HepG2 (cell line): Measurements from ENCODE around the gene TFAP2A. TPM values are rescaled to one million over a fixed set of nuclear protein-coding genes. Genes with fewer than 3 reads are reported as not detected.

Experiments
- ATAC-seq: fragments of 200-7000 bp; cut with Tn5 transposase; 3 replicates; pipeline ENCODE4 v1.9.1; 2020; ENCODE audit warnings: mild to moderate bottlenecking, moderate library complexity
- BruUV-seq: library from RNA; stranded (reverse); fragments of 400-500 nt; replicated peaks from 2 replicates; lab custom pipeline; 2021; lab: Mats Ljungman, UMichigan
- CTCF ChIA-PET: fragments of 300-600 bp; formaldehyde crosslinking; extraction: SDS; loops from one replicate; lab custom pipeline; 2021; ENCODE audit warnings: low total read pairs, inconsistent platforms, low intra/inter-chr PET ratio; lab: Yijun Ruan, JAX
- POLR2A ChIA-PET: fragments of 350-600 bp; sonication (Branson Sonifier 250); formaldehyde crosslinking; loops from one replicate; lab custom pipeline; 2020; ENCODE audit warnings: antibody characterized with exemption, inconsistent platforms; lab: Yijun Ruan, JAX
- DNase-seq: peaks from one replicate; pipeline ENCODE4 v3.0.0-alpha.2; 2015; ENCODE audit warnings: low spot score
- FAIRE-seq: peaks from 3 replicates; lab custom pipeline; 2011; peaks lifted over from hg19 to GRCh38; lab: Jason Lieb, UNC
- H2AFZ ChIP-seq: one replicate; pipeline ENCODE4 v1.6.1; 2011; ENCODE audit warnings: low read length, inconsistent platforms
- H3K27ac ChIP-seq: fragments of 300-600 bp; 3 replicates; pipeline ENCODE4 v1.8.0; 2011; ENCODE audit warnings: mixed run types, mild to moderate bottlenecking, mixed read lengths, low read length, inconsistent platforms; ENCODE audit not compliant: insufficient read depth; ENCODE audit errors: extremely low read length
- H3K27me3 ChIP-seq, 2 experiments: fragments of 200-600 bp in 1 of 2; 2 replicates in 1 of 2; 3 replicates in 1 of 2; pipeline versions ENCODE4 v1.6.0 to v1.8.0; 2011; ENCODE audit warnings: low read length in 2 of 2, mild to moderate bottlenecking in 2 of 2, moderate library complexity in 2 of 2, inconsistent platforms in 1 of 2; ENCODE audit not compliant: insufficient read depth in 2 of 2, control insufficient read depth in 1 of 2
- H3K36me3 ChIP-seq, 2 experiments: fragments of 200-600 bp in 1 of 2; replicated peaks in 1 of 2; 2 replicates in 1 of 2; 3 replicates in 1 of 2; pipeline versions ENCODE4 v1.5.1 to v1.8.0; 2011; ENCODE audit warnings: low read length in 2 of 2, inconsistent platforms in 1 of 2; ENCODE audit not compliant: insufficient read depth in 2 of 2, control insufficient read depth in 1 of 2
- H3K4me1 ChIP-seq: 2 replicates; pipeline ENCODE4 v1.5.1; 2012; ENCODE audit warnings: low read length, inconsistent platforms; ENCODE audit not compliant: insufficient read depth
- H3K4me2 ChIP-seq: 2 replicates; pipeline ENCODE4 v1.6.0; 2011; ENCODE audit warnings: low read depth, low read length, inconsistent platforms
- H3K4me3 ChIP-seq, 3 experiments: fragments of 200-600 bp in 1 of 3; sonication (generic), shearing (Covaris generic) in 1 of 3; replicated peaks in 1 of 3; 2 replicates each; pipeline ENCODE4 v1.5.1; 2011 to 2016; ENCODE audit warnings: low read length in 3 of 3, inconsistent platforms in 2 of 3, low read depth in 2 of 3, mild to moderate bottlenecking in 2 of 3, control low read depth in 1 of 3, mixed read lengths in 1 of 3; ENCODE audit not compliant: insufficient read depth in 1 of 3
- H3K79me2 ChIP-seq: one replicate; pipeline ENCODE4 v1.6.1; 2011; ENCODE audit warnings: low read length, inconsistent platforms; ENCODE audit not compliant: insufficient read depth
- H3K9ac ChIP-seq: 2 replicates; pipeline ENCODE4 v1.6.0; 2011; ENCODE audit warnings: mild to moderate bottlenecking, low read depth, low read length, inconsistent platforms; ENCODE audit not compliant: insufficient read depth
- H3K9me3 ChIP-seq: 2 replicates; pipeline ENCODE4 v1.5.1; 2012; ENCODE audit warnings: mild to moderate bottlenecking, low read length
- H4K20me1 ChIP-seq: 2 replicates; pipeline ENCODE4 v1.6.0; 2011; ENCODE audit warnings: inconsistent platforms, mild to moderate bottlenecking, low read length, moderate library complexity; ENCODE audit not compliant: insufficient read depth
- ATM ChIP-seq: fragments of 450-650 bp; IDR thresholded peaks from 2 replicates; pipeline ENCODE4 v1.7.1; 2017; ENCODE audit warnings: mild to moderate bottlenecking, borderline replicate concordance
- KLF11 ChIP-seq: IDR thresholded peaks from 2 replicates; pipeline ENCODE4 v1.6.1; 2016; ENCODE audit warnings: missing compliant biosample characterization
- MED13 ChIP-seq: sonication (generic); formaldehyde crosslinking; IDR thresholded peaks from 2 replicates; pipeline ENCODE4 v1.5.0; 2020; ENCODE audit warnings: missing genetic modification reagents
- NAIF1 ChIP-seq: sonication (generic); formaldehyde crosslinking; IDR thresholded peaks from 2 replicates; pipeline ENCODE4 v1.5.0; 2020; ENCODE audit warnings: mild to moderate bottlenecking, missing genetic modification reagents, borderline replicate concordance
- NKX3-1 ChIP-seq: sonication (generic); formaldehyde crosslinking; IDR thresholded peaks from 2 replicates; pipeline ENCODE4 v1.5.0; 2020; ENCODE audit warnings: missing genetic modification reagents
- SAFB2 ChIP-seq: sonication (generic); formaldehyde crosslinking; IDR thresholded peaks from 2 replicates; pipeline ENCODE4 v1.5.1; 2020; ENCODE audit warnings: missing genetic modification reagents, low read depth, mild to moderate bottlenecking, borderline replicate concordance
- SUZ12 ChIP-seq: fragments of 150-350 bp; IDR thresholded peaks from 2 replicates; pipeline ENCODE4 v1.6.1; 2014; ENCODE audit warnings: low read depth, low read length
- ZNF230 ChIP-seq: sonication (generic); formaldehyde crosslinking; IDR thresholded peaks from 2 replicates; pipeline ENCODE4 v1.4.0; 2020; ENCODE audit warnings: mild to moderate bottlenecking, missing genetic modification reagents
- ZNF318 ChIP-seq: sonication (generic); formaldehyde crosslinking; IDR thresholded peaks from 2 replicates; pipeline ENCODE4 v1.4.0; 2020; ENCODE audit warnings: mild to moderate bottlenecking, missing genetic modification reagents
- ZNF496 ChIP-seq: sonication (generic); formaldehyde crosslinking; IDR thresholded peaks from 2 replicates; pipeline ENCODE4 v1.8.1; 2023; ENCODE audit warnings: mild to moderate bottlenecking, moderate library complexity, missing genetic modification reagents; ENCODE audit not compliant: insufficient replicate concordance
- ZNF572 ChIP-seq: sonication (generic); formaldehyde crosslinking; IDR thresholded peaks from 2 replicates; pipeline ENCODE4 v1.5.1; 2020; ENCODE audit warnings: mild to moderate bottlenecking, missing genetic modification reagents
- WGBS: methylation state at CpG from one replicate; pipeline ENCODE4 v1.1.6; 2017; ENCODE audit warnings: low lambda C conversion rate; 5-methylcytosine and 5-hydroxymethylcytosine counted together
- in situ Hi-C: cut with HindIII; loops from 2 replicates; pipeline ENCODE4 v1.10.0; 2017; ENCODE audit warnings: low pct_unique_long_range_greater_than_20kb; ENCODE audit not compliant: extremely low pct_ligation_motif_present
- intact Hi-C: fragments of 100-400 bp; cut with micrococcal nuclease; formaldehyde crosslinking; loops from one replicate; pipeline ENCODE4 v1.10.0; 2022; ENCODE audit not compliant: unreplicated experiment
- polyA plus RNA-seq, 8 experiments: library from polyadenylated mRNA; depleted of rRNA in 3 of 8; stranded (reverse) in 7 of 8; unstranded in 1 of 8; fragments of >200 nt; fragmentation: Illumina TruSeq in 4 of 8; extraction: Trizol in 4 of 8; gene quantifications; 2 replicates each; pipeline versions ENCODE4 v1.2.1 to v1.2.3, GENCODE V29; 2011 to 2016; ENCODE audit warnings: low read depth in 4 of 8, missing spikeins in 1 of 8, mixed read lengths in 1 of 8; ENCODE audit not compliant: insufficient read depth in 1 of 8
- total RNA-seq, 5 experiments: library from RNA; depleted of rRNA; stranded (reverse); fragments of >200 nt; fragmentation: Illumina TruSeq; extraction: Trizol; gene quantifications; 2 replicates each; pipeline ENCODE4 v1.2.3, GENCODE V29; 2016; ENCODE audit warnings: low read depth in 1 of 5
- TF ChIP-seq, protein P1 (sequence below): sonication (generic); formaldehyde crosslinking; IDR thresholded peaks from 2 replicates; pipeline ENCODE4 v1.4.0; 2020; ENCODE audit warnings: missing genetic modification reagents
- TF ChIP-seq, protein P2 (sequence below): sonication (generic); formaldehyde crosslinking; IDR thresholded peaks from 2 replicates; pipeline ENCODE4 v1.4.0; 2020; ENCODE audit warnings: missing genetic modification reagents

Gene TFAP2A
- total and polyA plus RNA-seq, 2 of the 13 experiments (the other 11 are each of a cell fraction or from before 2014, with no cell fraction given), result not detected

GRCh38 chr6:10361428-10361827, 53.4 kb downstream of the TFAP2A start:
- Histone ChIP-seq H3K27ac (no peak overlapping the region), H3K9ac (no peak overlapping the region), H3K9me3 (no peaks in the 10 kb centered on the region), H2AFZ (no peak overlapping the region), H3K27me3 (0 out of 5 replicates have a peak, but pooled peaks cover 0 to 5% of the 10 kb centered on the region in 2 experiments), H3K79me2 (no peaks in the 10 kb centered on the region), H3K4me2 (no peak overlapping the region)
- WGBS, result 24% methylated on average over 4 of the region's 4 CpGs
- BruUV-seq, result no TSS peak
- in situ Hi-C loops, result no loop called here
- no peak for TF ChIP-seq ZNF318 (CRISPR knock-in tag)
- TF ChIP-seq NKX3-1 (CRISPR knock-in tag), result no peak
- TF ChIP-seq ZNF572 (CRISPR knock-in tag), result no peak
- no peak for TF ChIP-seq SUZ12
- TF ChIP-seq, protein P1, sequence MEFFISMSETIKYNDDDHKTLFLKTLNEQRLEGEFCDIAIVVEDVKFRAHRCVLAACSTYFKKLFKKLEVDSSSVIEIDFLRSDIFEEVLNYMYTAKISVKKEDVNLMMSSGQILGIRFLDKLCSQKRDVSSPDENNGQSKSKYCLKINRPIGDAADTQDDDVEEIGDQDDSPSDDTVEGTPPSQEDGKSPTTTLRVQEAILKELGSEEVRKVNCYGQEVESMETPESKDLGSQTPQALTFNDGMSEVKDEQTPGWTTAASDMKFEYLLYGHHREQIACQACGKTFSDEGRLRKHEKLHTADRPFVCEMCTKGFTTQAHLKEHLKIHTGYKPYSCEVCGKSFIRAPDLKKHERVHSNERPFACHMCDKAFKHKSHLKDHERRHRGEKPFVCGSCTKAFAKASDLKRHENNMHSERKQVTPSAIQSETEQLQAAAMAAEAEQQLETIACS (CRISPR knock-in tag), result no peak
- TF ChIP-seq ZNF230, result no peak
- TF ChIP-seq NAIF1 (CRISPR knock-in tag), result no peak
- no peak for TF ChIP-seq KLF11 (CRISPR knock-in tag)
- TF ChIP-seq, protein P2, sequence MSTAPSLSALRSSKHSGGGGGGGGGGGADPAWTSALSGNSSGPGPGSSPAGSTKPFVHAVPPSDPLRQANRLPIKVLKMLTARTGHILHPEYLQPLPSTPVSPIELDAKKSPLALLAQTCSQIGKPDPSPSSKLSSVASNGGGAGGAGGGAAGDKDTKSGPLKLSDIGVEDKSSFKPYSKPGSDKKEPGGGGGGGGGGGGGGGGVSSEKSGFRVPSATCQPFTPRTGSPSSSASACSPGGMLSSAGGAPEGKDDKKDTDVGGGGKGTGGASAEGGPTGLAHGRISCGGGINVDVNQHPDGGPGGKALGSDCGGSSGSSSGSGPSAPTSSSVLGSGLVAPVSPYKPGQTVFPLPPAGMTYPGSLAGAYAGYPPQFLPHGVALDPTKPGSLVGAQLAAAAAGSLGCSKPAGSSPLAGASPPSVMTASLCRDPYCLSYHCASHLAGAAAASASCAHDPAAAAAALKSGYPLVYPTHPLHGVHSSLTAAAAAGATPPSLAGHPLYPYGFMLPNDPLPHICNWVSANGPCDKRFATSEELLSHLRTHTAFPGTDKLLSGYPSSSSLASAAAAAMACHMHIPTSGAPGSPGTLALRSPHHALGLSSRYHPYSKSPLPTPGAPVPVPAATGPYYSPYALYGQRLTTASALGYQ, result no peak
- no peak for TF ChIP-seq SAFB2 (CRISPR knock-in tag)
- TF ChIP-seq ZNF496 (CRISPR knock-in tag), result no peak
- no peak for TF ChIP-seq MED13 (CRISPR knock-in tag)
- TF ChIP-seq ATM, result no peak
- TF ChIP-seq, all 625 proteins: peak for 0
- ChIA-PET CTCF (no interaction called here), POLR2A (no interaction called here)
- H3K36me3 ChIP-seq, result no peaks in the 10 kb centered on the region
- H3K4me1 ChIP-seq, result no peaks in the 10 kb centered on the region
- FAIRE-seq, result no peak
- no peak for ATAC-seq
- intact Hi-C loops, result no loop called here
- no peak overlapping the region for H3K4me3 ChIP-seq
- DNase-seq, result no peak
- no peaks in the 10 kb centered on the region for H4K20me1 ChIP-seq
